G401 (cell line): ENCODE data around the gene WDCP. TPM values are rescaled to one million over a fixed set of nuclear protein-coding genes. Genes with fewer than 3 reads are reported as not detected.
A peak's percentile ranks its signal among the peaks of the same experiment; 100 is the strongest.
"Not testable (repeated sequence)": the region's sequence is repeated elsewhere in the genome, so short reads cannot be mapped to it uniquely, and the experiment has no call there.

Experiments used
- DNase-seq: peaks from one replicate; pipeline ENCODE4 v3.0.0-alpha.2; 2015; ENCODE audit warnings: low spot score
- in situ Hi-C: cut with HindIII; loops from 2 replicates; pipeline ENCODE4 v1.10.0; 2016; ENCODE audit warnings: low sequenced_read_pairs, mixed read lengths
- total RNA-seq: library from RNA; depleted of rRNA; stranded (reverse); fragments of >200 nt; shearing (Covaris generic); gene quantifications from 2 replicates; pipeline ENCODE4 v1.2.3, GENCODE V29; 2014

WDCP gene
- total RNA-seq, 1 experiment from 2014 or later: 22.5 TPM

DNA sequence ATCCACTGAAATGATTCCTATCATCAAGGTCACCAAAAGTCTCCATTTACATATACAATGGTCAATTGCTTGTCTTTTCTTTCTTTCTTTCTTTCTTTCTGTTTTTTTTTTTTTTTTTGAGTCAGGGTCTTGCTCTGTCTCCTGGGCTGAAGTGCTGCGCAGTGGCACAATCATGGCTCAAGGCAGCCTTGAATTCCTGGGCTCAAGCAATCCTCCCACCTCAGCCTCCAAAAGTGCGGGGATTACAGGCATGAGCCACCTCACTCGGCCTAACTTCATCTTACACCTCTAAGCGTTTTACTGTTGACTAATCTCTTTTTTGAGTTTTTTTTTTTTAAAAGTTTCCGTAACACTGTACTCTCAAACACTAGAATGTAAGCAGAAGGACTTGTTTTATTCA lies 28.1 kb upstream of the WDCP start:
- DNase-seq: no peak
- in situ Hi-C loops: no loop called here

DNA sequence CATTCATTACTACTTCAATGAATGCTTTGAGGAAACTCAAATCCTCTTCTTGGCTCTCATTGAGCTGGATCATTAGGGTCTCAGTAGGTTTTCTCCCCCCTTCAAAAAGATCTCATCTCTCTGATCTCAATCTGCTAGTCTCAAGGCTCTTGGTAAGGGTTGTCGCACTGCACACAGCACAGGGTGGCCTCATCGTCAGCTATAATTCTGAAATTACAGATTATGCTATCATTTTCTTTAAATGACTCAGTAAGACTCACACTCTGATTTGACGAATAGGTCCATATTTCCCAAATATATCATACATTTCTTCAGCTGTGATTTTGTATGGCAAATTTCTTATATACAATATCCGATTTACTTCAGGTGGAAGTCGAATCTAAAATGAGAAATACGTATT lies 26.6 kb upstream of the WDCP start:
- in situ Hi-C loops: no loop called here
- DNase-seq: no peak

DNA sequence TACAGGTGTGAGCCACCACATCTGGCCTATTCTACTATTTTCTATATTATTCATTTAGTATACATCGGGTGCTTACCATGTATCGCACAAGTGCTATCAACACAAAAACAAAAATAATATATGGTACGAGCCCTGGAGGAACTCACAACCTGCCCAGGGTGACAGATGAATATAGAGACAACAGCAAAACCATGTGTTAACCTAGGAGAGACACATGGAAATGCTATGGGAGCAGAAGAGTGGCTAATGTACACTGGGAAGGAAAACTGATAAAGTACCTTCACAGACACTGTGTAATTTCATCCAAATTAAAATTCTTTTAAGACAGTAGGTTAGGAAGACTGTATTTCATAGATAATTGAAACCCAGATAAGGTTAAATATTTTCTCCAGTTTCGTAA lies 25.1 kb upstream of the WDCP start:
- DNase-seq: no peak
- in situ Hi-C loops: no loop called here

DNA sequence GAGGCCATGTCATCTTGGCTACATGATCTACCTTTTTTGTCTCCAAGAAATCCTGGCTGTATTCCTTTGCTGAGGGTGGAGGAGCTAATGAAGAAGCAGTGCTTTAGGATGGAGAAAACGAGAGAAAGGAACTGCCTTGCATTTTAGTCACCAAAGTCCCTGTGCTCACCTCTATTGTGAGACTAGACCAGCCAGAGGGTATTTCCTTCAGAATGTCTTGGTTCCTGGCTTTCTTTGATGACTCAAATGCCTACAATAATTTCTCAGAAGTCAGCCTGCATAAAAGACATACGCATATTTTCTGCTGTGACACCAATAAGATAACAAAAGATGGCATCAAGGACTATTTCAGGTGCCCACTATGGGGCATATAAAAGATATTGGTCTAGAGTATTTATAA lies 18.1 kb upstream of the WDCP start:
- DNase-seq: no peak
- in situ Hi-C loops: no loop called here

DNA sequence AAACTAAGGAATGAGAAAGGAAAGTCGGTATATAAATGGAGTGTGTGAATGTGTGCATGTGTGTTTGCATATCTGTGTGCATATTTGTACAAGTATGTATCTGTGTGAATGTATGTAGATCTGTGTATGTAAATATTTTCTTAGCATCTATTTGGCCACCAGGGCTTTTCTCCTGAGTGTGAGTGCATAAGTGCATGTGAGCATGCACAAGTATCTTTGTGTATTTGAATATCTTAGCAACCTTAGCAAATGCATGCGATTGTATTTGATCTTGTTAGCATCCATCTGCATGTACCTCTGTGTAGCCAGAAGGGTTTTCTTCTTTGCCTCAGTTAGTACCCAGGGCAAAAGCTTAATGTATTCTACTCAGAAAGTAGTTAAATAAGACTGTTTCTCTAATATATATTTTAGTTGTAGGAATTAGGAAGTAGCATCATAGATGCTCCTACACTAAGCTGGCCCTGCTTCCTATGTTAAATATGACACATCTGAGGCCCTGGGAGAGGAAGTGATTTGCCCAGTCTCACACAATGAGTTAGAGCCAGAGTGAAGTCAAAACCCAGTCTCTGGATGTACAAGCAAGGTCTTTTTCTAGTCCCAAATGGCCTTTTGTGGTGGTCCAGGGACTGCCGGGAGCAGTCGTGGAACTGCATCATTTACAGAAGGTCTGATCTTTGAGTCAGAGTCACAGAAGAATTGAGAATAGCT lies 11.5 kb upstream of the WDCP start:
- in situ Hi-C loops: no loop called here

DNA sequence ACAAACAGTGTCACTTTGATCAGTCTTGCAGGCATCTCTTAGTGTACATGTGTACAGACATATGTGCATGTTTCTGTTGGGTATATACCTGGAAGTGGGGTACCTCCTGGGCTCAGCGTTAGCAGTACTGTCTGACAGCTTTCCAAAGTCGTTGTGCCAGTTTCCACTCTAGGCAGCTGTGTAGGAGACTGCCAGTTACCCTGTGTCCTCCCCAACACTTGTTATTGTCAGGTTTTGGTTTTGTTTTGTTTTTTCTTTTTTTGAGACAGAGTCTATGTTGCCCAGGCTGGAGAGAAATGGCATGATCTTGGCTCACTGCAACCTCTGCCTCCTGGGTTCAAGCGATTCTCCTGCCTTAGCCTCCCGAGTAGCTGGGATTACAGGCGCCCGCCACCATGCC lies 8.6 kb upstream of the WDCP start:
- DNase-seq: no peak
- in situ Hi-C loops: no loop called here

More for the DNA sequence above, 11.5 kb upstream of the WDCP start:
- no peak for DNase-seq

DNA sequence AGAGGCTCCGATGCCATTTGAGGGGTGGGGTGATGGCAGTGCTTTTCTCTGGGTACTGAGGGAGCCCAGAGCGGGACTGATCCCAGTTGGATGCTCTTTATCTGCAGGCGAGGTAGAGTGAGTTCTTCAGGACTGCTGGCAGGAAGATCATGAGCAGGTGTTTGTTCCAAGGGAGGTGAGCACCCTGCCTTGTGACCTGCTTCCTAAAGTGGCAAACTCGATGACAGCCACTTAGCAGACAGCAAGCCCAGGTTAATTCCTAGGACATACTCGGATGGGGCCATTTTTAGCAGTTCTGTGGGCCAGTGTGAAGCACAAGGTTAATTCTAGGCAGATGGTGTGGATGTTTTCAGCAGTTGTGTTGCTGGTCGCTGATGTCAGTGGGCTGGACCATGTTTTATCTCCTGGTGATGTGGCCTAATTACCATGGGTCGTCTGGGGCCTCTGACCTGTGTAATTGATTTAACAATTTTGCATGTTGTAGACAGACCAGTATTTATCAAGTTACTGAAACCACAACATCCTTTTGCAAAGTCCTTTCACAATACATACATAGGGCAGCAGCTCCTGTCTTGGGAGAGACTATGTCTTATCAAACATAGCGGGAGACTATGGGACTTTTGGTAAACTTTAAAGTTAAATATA lies 7.3 kb upstream of the WDCP start:
- DNase-seq: peak; percentile 76

DNA sequence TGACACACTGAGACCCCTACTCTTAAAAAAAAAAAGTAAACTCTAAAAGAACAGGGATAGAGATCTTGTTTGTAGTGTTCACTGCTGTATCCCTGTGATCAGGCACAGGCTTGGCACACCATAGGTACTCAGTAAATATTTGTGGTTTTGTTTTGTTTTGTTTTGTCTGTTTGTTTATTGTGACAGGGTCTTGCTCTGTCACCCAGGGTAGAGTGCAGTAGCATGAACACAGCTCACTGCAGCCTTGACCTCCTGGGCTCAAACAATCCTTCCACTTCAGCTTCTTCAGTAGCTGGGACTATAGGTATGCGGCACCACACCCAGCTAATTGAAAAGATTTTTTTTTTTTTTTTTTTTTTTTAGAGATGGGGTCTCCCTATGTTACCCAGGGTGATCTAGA lies 5.8 kb upstream of the WDCP start:
- in situ Hi-C loops: no loop called here

More for the DNA sequence above, 7.3 kb upstream of the WDCP start:
- in situ Hi-C loops: no loop called here

DNA sequence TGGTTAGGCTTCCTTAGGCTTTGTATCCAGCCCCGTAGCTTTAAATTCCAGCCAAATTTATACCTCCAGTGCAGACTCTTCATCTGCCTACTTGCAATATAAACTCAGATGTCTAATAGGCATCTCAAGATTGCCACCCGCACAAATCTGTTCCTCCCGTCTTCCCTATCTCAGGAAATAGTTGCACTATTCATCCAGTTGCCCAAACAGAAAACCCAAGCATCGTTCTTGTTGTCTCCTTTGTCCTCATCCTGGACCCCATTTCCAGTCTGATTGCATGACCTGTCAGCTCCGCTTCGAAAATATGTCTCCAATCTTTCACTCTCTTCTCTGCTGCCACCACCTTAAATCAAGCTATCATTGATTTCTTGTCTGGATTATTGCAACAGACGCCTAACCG lies 4.6 kb upstream of the WDCP start:
- no peak for DNase-seq
- in situ Hi-C loops: no loop called here

More for the DNA sequence above, 5.8 kb upstream of the WDCP start:
- DNase-seq: no peak

DNA sequence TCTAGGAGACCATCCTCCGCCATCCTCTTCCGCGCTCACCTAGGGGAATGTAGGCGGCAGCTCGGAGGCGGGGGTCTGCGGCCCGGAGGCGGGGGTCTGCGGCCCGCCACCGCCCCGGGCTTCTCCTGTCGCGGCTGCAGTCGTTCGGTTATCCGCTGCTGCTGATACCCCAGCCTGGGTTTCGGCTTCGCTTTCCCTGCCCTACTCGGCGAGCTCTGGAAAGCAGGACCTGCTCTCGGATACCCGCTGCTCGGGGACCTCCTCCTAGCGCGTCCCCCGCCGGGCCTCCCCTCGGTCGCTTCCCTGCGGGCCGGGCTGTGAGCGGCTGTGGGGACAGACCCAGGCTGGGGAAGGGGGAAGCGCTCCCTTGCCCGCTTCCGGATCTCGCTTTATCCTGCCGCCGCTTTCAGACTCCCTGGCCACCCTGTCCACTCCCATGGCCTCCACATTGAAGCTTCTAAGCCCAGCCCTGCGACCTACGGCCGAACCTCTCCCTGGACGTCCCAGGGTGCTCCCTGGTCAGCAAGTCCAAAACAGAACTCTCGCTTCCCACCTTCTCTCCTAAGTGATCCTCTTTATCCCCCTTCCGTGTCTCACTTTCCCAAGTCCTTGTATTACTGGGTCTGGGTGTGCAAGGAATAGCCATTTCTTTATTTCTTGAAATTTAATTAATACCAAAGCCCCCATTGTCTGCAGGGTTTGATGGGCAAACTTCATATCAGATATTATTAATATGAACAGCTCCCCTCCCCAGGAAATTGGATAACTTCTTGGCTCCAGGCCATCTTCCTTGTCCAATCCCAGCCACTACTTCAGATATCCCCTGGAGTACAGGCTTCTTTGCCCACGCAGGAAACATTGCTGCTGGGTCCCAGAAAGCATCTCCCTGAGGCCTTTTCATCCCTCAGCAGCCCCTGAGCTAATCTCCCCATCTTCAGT lies 3.1 kb upstream of the WDCP start:
- in situ Hi-C loops: no loop called here
- DNase-seq: peak; percentile 61

DNA sequence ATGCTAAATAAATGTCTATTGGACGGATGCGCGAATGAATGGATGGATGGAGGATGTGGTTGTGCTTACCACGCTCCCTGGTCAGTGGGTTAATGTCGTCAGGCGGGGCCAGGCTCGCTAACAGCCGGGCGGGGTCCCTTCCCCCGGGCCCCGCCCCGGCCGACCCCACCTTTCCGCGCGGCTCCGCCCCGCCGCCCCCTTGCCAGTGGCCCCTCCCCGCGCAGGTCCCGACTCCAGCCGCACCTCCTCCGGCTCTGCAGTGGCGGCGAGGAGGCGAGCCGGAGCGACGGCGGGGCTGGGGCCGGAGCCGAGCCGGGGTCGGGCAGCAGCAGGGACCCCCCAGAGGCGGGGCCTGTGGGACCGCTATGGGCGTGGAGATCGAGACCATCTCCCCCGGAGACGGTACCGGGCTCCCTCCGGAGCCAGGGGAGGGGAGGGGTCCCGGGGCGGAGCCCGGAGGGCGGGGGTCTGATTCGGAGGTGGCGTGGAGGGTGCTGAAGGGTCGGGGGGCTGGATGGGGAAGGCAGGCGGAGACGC lies 2.4 kb upstream of the WDCP start, which contains the start of gene FKBP1B:
Gene FKBP1B (plus strand): TSS at position 257 of the 537 bp plus-strand sequence. CDS start 109 bp downstream, at position 366.
- peak; percentile 82 for DNase-seq
- in situ Hi-C loops: no loop called here

DNA sequence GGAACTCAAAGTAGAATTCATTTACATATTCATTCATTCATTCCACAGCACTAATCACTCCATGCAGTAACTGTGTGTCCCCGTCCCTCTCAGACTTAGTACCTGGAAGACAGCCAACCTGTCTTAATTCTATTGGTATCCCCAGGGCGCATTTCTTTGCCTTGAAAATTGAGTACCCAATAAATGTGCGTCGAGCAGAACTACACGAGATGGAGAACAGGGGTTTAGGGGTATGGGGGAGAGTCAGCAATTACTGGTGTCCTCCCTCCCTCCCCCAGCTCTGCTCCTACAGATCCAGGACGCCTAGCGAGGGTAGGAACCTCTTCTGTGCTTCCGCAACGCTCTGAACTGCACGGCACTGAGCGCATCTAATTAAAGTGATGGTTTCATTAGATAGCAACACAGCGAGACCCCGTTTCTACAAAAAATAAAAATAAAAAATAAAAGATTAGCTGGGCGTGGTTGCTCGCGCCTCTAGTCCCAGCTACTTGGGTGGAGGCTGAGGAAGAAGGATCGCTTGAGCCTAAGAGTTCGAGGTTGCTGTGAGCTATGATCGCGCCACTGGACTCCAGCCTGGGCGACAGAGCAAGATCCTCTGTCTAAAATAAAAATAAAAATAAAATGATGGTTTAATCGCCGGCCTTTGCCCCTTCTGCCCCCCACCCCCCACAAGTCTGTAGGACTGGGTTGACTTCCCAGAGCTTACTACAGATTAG lies 1.7 kb upstream of the WDCP start:
- in situ Hi-C loops: no loop called here
- DNase-seq: peak; percentile 47

DNA sequence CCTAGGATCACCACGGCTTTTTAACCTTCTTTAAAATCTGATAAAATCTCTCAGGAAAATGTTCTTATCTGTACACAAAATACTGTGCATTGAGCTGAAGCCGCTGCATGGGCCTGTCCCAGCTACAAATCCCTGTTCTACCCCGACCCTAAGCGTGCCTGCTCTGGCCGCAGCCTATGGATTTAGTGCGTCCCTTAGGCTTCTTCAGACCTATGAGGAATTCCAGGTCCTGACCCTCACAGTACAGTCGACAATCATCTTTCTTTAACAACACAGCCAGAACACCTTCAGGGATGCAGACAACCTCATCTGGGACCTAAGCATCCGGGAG lies 477 bp upstream of the WDCP start:
- DNase-seq: no peak
- in situ Hi-C loops: no loop called here

DNA sequence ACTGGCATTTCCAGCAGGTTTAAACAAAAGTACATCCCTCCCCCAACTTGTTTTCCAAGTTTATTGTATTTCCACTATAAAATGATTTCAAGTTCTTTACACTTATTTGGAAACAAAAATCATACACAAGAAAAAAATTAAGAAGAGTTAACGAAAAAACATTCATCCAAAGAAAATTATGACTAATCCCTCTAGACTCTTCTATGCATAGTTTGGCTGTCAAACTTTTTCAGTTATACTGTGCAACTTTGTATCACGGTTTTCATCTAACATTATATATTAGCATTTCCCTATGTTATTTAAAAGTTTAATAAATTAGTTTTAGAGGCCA lies 627 bp downstream of the WDCP start:
- in situ Hi-C loops: no loop called here
- no peak for DNase-seq

DNA sequence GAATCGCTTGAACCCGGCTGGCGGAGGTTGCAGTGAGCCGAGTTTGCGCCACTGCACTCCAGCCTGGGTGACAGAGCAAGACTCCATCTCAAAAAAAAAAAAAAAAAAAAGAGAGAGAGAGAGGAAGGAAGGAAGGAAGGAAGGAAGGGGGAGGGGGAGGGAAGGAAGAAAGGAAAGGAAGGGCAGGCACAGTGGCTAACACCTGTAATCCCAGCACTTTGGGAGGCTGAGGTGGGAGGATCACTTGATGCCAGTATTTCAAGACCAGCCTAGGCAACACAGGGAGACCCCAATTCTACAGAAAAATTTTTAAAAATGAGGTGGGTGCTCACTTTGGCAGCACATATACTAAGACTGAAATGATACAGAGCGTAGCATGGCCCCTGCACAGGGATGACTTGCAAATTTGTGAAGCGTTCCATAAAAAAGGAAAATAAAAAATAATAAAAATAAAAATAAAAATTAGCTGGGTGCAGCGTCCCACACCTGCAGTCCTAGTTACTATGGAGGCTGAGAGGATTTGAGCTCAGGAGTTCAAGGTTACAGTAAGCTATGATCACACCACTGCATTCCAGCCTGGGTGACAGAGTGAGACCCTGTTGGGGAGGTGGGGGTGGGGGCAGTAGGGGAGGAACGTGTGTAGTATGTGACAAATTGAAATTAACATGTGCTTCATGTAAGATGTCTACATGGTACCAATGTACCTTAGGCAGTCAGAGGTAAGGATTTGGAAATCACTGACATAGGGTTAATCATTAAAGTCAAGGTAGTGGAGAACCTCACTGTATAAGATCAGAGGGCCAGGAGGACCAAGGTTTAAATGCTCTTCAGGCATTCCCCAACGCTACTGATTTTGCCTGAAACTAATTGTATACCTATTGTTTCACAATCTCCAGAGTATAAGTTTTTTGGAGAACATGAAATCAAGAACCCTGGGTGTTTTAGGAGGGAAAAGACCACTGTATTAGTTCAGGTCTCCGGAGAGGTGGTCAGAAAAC lies 1.4 kb downstream of the WDCP start:
- in situ Hi-C loops: no loop called here
- DNase-seq: no peak

DNA sequence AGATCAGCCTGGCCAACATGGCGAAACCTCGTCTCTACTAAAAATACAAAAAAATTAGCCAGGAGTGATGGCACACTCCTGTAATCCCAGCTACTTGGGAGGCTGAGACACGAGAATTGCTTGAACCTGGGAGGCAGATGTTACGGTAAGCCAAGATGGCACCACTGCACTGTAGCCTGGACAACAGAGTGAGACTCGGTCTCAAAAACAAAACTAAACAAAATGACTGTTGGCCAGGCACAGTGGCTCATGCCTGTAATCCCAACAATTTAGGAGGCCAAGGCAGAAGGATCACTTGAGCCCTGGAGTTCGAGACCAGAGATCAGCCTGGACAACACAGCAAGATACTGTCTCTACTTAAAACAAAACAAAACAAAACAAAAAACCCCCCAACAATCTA lies 4.1 kb downstream of the WDCP start:
- DNase-seq, in situ Hi-C loops: not testable (repeated sequence)

DNA sequence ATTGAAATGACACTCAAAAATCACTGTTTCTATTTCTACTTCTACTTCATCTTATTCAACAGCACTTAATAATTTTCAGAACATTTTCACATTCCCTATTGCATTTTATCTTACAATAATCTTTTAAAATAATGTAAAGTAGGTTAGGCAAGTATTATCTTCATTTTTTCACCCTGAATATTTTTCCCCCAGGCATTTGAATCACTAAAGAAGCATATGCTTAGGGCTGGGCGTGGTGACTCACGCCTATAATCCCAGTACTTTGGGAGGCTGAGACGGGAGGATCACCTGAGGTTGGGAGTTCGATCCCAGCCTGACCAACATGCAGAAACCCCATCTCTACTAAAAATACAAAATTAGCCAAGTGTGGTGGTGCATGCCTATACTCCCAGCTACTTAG lies 6.7 kb downstream of the WDCP start:
- no peak for DNase-seq
- in situ Hi-C loops: no loop called here
